Left kidney (tissue), 2 donors: ENCODE results near the gene ATP10B. TPM values are rescaled to one million over a fixed set of nuclear protein-coding genes. Genes with fewer than 3 reads are reported as not detected.

Experiments used
- DNase-seq: peaks from one replicate; pipeline ENCODE4 v3.0.0-alpha.2; 2013
- polyA plus RNA-seq: library from polyadenylated mRNA; unstranded; fragments of 120-200 nt; gene quantifications from one replicate; pipeline ENCODE4 v1.2.1, GENCODE V29; 2013; ENCODE audit not compliant: insufficient read length

The ATP10B gene
- polyA plus RNA-seq, 1 donor = 0.70 TPM

- no peak for DNase-seq
These were observed 214.5 kb downstream of the ATP10B start for GRCh38 chr5:160637357-160638090.

GRCh38 chr5:160635663-160636062 lies 216.3 kb downstream of the ATP10B start:
- DNase-seq = no peak

GRCh38 chr5:160635046-160635445 lies 217.0 kb downstream of the ATP10B start:
- no peak for DNase-seq

GRCh38 chr5:160629003-160629402 lies 223.0 kb downstream of the ATP10B start:
- no peak for DNase-seq

- no peak for DNase-seq
These were observed 223.4 kb downstream of the ATP10B start for GRCh38 chr5:160628619-160628968.

GRCh38 chr5:160627921-160628618 lies 223.9 kb downstream of the ATP10B start:
- peak; percentile 22 for DNase-seq

- DNase-seq = no peak
These were observed 225.7 kb downstream of the ATP10B start for GRCh38 chr5:160626322-160626721.

GRCh38 chr5:160621526-160621925 lies 230.5 kb downstream of the ATP10B start:
- DNase-seq = no peak

- no peak for DNase-seq
These were observed 231.6 kb downstream of the ATP10B start for GRCh38 chr5:160620401-160620800.

- DNase-seq = no peak
These were observed 232.6 kb downstream of the ATP10B start for GRCh38 chr5:160619381-160619780.

GRCh38 chr5:160618286-160618685 lies 233.7 kb downstream of the ATP10B start:
- DNase-seq = no peak

- DNase-seq = no peak
These were observed 235.1 kb downstream of the ATP10B start for GRCh38 chr5:160616712-160617497.

GRCh38 chr5:160614136-160614535 lies 237.9 kb downstream of the ATP10B start:
- no peak for DNase-seq

GRCh38 chr5:160605266-160605665 lies 246.7 kb downstream of the ATP10B start:
- no peak for DNase-seq

- DNase-seq = no peak
These were observed 247.5 kb downstream of the ATP10B start for GRCh38 chr5:160604484-160604883.

GRCh38 chr5:160602744-160603143 lies 249.3 kb downstream of the ATP10B start:
- no peak for DNase-seq

- no peak for DNase-seq
These were observed 251.0 kb downstream of the ATP10B start for GRCh38 chr5:160601046-160601445.

GRCh38 chr5:160573318-160573717 lies 278.7 kb downstream of the ATP10B start:
- DNase-seq = no peak

- DNase-seq = no peak
These were observed 284.8 kb downstream of the ATP10B start for GRCh38 chr5:160567031-160567705.

GRCh38 chr5:160565376-160565775 lies 286.6 kb downstream of the ATP10B start:
- no peak for DNase-seq

- DNase-seq = no peak
These were observed 295.2 kb downstream of the ATP10B start for GRCh38 chr5:160556846-160557245.

GRCh38 chr5:160555971-160556631 lies 295.9 kb downstream of the ATP10B start:
- no peak for DNase-seq
